Measurements from ENCODE around the gene IPPK.

Gene IPPK

GRCh38 chr9:92655366-92655765 is 14.6 kb downstream of the IPPK start:
- DNase-seq: no peak

DNA sequence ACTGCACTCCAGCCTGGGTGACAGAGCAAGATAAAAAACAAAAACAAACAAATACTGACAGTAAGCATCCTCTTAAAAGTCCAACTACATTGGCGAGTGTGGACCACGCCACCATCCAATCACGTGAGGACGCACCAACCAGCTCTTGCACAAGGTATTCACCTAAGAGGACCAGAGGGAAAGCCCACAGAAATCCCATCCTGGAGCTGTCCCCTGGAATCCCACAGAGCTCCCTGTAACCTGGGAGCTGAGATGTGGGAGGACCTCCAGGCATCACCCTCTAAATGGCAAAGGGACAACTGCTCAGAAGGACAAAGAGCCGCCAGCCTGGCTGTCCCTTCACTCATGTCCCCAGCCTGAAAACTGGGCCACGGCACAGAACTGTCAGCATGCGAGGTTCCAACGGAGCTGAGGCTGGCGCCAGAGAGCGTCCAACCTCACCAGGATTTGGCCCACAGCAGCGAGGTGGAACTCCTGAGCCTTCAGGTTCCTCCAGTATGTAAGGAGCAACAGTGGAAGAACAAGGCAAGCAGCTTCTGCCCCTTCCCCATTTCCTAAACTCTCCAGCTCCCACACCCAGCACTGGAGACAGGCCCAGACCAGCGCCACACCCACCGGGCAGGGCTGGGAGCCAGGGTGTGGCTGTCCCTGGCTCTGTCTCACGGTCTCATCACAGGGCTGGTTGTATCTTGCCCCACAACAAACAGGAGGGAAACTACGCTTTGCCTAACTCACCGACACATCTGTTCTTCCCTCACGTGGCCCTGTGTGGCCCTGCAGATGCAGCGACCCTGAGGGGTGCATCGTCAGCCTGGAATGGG is 15.2 kb downstream of the IPPK start:
- no peak for DNase-seq

DNA sequence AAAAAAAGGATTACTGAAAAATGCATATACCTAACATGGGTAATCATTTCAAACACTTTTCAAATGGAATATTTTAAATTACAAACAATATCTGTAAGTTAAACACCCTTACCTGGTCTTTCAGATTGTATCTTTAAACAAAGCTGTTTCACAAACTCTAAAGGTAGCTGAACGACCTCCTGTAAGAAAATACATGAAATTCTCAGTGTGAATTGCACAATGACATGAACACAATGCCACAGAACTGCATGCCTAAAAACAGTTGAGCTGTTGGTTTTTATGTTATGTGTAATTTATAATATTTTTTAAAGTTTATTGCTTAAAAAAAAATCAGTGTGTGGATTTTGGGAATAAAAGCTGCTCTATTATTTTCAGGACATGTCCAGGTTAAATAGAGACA is 17.5 kb downstream of the IPPK start:
- DNase-seq: no peak

DNA sequence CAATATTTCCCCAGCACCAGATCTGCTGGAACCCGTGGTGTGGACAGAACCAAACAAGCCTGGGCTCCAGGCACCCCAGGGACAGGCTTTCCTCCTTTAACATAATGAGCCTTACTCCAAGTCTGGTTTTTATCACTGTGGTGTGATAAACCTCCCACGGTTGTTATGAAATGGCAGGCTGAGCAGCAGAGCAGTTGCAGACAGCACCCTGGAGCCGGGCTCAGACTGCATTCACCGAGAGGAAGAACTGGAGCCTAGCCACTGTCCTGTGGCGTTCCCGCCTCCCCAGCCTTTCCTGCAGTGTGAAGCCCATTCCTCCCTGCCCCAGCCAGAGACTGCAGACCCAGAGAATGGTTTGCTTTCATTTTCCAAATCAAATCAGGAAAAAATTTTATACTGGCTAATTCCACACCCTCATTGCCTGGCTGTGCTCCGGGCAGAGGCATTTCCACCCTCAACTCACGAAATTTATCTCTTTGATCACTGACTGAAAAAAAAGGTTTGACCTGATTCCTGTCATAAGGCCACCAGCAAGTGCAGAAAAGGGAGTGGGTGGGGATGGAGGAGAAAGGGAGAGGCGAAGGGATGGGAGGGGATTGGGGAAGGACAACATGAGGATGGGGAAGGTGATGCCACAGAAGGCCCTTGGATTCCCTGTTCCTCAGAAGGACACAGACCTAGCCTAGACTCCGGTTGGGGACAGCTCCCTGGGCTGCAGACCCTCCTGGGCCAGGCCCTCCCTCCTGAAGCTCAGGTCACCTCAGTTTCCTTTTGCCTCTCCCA is 18.9 kb downstream of the IPPK start:
- DNase-seq: peak; percentile 9

DNA sequence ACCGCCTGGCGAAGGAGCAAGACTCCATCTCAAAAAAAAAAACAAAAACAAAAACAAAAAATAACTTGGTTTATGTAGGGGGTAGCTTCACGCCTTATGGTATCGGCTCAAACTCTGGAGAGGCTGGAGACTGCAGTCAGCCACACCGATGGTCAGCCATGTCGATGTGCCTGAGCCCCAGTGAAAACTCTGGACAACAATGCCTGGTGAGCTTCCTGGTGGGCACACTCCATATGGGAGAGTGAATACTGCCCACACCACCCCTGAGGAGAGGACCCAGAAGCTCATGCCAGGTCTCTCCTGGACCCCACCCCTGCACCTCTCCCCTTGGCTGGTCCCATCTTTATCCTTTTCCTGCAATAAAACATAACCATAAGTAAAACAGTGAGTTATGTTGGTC is 19.6 kb downstream of the IPPK start:
- DNase-seq: no peak

DNA sequence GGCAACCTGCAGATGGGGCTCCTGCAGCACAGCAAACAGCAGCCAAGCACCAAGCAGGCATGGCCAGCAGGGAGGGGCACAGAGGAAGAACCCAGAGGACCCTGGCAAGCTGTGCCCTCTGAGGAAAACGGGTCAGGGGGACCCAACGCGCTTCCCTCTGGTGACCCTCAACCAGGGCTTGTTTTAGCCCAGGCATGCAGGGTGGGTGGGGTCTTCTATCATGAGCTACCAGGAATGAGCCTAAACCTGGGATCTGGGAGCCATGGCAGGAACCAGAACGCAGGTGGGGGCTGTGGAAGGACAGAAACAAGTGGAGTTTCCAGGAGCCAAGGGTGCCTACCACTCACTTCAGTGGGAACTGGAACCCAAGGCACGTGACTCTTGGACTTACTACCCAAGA is 20.9 kb downstream of the IPPK start:
- DNase-seq: no peak

DNA sequence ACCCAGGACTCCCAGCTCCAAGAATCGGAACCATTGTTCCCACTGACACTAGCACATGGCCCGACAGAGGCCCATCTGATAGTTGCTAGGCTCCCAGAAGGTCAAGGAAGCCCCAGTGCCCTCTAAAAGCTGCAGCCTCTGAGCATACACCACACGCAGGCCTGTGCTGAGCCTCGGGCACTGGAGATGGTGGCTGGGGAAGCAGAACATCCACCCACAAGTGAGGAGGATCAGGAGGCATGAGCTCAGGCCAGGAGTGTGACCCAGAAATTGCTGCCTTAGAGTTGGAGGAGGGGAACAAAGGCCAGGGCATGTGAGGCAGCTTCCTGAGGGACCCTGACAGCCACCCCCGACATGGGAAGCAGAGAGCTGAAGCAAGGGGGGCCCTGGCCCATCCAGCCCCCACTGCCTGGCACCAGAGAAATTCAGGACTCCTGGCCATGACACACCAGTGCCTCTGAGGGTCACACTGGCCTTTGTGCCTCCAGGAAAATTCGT is 21.4 kb downstream of the IPPK start:
- DNase-seq: no peak

DNA sequence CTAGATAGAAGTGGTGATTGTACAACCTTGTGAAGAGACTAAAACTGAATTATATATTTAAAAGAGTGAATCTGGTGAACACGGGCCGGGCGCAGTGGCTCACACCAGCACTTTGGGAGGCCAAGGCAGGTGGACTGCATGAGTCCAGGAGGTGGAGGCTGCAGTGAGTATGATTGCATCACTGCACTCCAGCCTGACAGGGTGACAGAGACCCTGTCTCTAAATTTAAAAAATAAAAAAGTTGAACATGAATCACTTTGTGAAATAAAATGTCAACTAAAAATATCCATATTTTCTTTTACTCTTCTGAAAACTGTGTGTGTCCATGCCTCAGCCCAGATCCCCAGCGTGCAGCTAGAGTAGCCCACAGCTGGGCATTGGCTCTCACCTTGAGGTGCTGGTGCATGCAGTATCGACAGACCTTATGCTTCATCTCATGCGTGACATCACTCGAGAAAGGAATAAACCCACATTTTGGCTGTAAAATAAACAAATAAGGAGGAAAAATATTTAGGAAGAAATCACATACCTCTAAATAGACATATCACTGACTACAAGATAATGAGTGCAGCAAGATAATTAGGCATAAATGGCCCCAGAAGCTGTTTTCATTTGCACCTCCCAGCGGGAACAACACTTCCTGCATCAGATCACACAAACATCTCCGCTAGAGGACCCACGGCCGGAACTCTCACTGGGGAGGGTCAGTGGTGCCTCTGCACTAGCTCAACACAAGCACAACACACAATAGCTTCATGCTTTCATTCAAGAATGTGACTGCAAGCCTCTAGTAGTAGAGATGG is 22.1 kb downstream of the IPPK start:
- DNase-seq: no peak

- DNase-seq: no peak
These were observed 24.9 kb downstream of the IPPK start for GRCh38 chr9:92645041-92645440.

- DNase-seq: no peak
These were observed 25.7 kb downstream of the IPPK start for GRCh38 chr9:92644278-92644677.

DNA sequence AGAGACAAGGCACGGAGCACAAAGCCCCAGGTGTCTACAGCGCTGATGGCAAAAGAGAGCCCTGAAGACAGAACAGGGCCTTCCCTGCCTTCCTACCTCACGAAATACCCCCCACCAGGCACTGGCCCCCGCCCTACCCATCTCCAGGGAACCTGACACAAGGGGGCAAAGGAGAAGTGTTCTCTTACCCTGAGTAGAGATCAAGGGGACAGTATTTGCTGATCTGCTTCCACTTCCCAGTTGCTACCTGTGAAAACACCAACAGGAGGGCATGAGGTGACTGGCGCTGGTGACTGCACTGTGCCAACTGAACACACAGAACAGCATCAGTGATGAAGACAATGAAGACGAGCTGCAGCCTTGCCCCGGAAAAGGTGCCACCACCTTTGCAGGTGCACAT is 27.4 kb downstream of the IPPK start:
- no peak for DNase-seq

GRCh38 chr9:92642041-92642451 is 27.9 kb downstream of the IPPK start:
- DNase-seq: no peak

DNA sequence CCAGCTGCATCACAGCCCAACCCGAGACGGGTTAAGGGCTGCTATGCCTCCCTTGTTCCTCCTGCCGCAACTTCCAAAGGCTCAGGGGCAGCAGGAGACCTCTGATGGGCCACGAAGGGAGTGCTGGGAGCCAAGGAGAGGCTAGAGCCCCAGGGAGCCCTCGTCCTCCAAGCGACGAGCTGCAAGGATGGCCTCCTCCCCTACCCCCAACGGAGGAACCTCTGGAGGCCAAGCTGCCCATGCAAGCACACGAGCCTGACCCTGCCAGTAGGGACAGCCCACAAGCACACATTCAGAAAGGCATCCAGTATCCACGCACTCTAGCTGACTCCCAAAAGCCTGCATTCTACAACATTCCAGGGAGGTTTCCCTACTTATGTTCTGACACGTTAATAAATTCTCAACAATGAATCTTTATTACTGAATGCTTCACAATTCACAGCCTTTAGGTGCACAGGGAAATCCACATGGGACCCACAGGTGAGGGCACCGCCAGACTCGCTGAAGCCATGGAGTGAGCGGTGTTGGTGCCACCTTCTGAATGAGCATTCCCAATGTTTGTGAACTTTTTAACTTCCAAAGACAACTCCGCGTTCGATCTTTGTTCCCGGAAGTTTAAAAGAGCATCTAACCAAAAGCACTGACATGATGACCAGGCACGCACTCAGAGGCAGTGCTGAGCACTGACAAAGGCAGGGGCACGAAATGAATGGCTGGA is 28.7 kb downstream of the IPPK start:
- no peak for DNase-seq

DNA sequence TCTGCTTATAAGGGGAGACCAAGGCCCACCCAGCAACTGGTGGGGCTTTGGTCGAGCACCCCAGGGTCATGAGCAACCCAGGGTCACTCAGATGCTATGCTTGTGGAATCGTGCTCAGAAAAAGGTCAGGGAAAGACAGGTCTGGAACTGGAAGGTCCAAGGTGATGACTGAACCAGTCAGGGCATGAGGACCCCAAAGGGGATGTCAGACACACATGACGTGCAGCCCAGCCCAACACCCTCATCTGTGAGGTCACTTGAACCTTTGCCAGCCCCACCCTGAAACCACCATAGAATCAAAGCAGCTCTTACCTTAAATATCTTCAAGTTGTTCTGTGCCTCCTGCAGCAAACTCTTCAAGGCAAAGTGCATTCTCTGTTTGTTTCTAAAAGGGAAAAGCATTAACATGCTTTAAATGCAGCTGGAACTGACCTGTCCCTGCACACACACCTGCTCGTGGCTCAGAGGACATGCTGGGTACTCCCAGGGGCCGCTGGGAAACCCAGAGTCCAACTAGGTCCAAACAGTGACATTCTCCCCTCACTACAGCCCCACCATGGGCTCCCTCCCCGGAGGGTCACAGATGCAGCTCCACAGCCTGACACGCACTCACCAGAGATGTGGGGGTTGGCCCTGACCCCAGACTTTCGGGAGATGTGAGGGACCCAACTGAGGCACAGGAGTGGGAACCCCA is 29.4 kb downstream of the IPPK start:
- DNase-seq: no peak

GRCh38 chr9:92639791-92640271 is 30.1 kb downstream of the IPPK start:
- no peak for DNase-seq

DNA sequence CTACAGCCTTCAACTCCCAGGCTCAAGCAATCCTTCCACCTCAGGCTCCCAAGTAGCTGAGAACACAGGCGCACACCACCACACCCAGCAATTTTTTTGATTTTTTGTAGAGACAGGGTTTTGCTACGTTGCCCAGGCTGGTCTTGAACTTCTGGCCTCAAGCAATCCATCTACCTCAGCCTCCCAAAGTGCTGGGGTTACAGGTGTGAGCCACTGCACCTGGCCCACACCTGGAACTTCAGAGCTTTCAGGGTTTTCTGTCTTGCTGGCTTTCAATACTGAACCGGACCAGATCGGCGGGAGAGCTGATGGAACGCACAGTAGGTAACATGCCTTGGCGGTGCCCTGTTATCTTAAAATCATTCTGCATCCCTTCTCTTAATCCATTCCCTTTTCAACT is 30.8 kb downstream of the IPPK start:
- no peak for DNase-seq

DNA sequence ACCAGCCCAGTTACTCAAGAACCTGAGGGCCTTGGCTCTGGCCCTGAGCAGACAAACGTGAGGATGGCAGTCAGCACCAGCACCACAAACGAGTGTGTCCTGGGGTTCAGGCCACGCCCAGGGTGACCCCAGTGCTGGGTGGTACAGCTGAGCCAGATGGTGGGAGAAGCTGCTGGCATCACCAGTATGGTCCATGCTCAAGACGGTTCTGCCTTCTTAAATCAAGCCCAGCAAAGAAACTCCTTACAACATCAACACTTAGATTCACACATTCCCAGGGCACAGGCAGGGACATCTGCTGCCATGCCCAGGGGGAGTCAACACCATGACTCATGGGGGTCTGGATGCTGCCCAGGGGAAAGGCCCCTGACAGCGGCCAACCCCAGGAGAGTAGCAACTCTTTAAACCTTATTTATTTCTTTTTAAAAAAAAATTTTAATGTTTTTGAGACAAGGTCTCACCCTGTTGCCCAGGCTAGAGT is 31.3 kb downstream of the IPPK start:
- no peak for DNase-seq

GRCh38 chr9:92637886-92638620 is 31.9 kb downstream of the IPPK start:
- DNase-seq: no peak

DNA sequence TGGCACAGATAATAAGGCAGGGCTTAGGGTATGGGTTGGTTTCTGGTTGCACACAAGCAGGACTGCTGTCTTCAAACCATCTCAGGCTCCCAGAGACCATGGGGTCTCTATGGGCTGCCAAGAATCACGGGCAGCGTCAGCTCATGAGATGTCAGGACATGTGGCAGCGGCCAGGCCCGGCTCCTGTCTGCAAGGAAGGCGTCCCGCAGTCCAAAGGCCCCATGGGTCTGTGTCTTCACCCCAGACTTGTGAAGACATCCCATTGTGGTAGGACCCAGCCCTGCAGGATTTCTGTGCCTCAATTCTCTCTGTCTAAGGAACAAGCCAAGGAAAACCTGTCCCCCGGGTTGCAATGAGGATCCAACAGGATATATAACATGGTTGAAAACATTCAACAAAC is 32.6 kb downstream of the IPPK start:
- no peak for DNase-seq

- no peak for DNase-seq
These were observed 33.3 kb downstream of the IPPK start for GRCh38 chr9:92636627-92637026.

DNA sequence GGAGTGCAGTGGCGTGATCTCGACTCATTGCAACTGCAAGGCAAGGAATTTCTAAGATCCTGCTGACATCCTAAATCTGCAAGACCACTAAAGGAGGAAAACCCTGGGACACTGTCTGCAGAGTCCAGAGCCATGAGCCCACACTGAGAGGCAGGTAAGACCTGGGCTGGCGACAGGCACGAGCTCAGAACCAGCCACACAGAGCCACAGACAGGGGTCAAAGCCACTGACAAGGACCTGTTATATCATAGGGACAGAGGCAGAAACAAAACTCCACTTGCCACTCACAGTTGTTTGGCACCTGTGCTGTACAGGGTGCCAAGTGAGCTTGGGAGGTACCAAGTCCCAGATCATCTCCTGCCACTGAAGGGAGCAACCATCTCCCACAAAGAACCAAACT is 34.2 kb downstream of the IPPK start:
- no peak for DNase-seq
